HCT116 (cell line): ENCODE data around the gene PRCC. TPM values are rescaled to one million over a fixed set of nuclear protein-coding genes. Genes with fewer than 3 reads are reported as not detected.

Experiments
- ATAC-seq: fragments of 200-7000 bp; cut with Tn5 transposase; 2 replicates; pipeline ENCODE4 v1.9.1; 2020; ENCODE audit warnings: mild to moderate bottlenecking, moderate library complexity
- BruUV-seq: library from RNA; stranded (reverse); fragments of 400-500 nt; replicated peaks from 2 replicates; lab custom pipeline; 2021; lab: Mats Ljungman, UMichigan
- CTCF ChIA-PET: fragments of 300-600 bp; sonication (Branson Sonifier 250); formaldehyde crosslinking; loops from one replicate; lab custom pipeline; 2021; ENCODE audit warnings: antibody characterized with exemption; lab: Charles Lee
- POLR2A ChIA-PET: fragments of 300-600, 350-600 bp; sonication (Branson Sonifier 250); formaldehyde crosslinking; loops from one replicate; lab custom pipeline; 2021; ENCODE audit warnings: antibody characterized with exemption; lab: Charles Lee
- RAD21 ChIA-PET, 2 experiments: fragments of 300-600 bp; sonication (Branson Sonifier 250); formaldehyde crosslinking; loops; one replicate each; lab custom pipeline; 2023; ENCODE audit warnings: low total read pairs in 2 of 2; ENCODE audit not compliant: uncharacterized antibody in 2 of 2, unreplicated experiment in 2 of 2, low non-redundant PET in 1 of 2; lab: Charles Lee
- DNase-seq: peaks from one replicate; pipeline ENCODE4 v3.0.0-alpha.2; 2010; ENCODE audit warnings: low read depth, low spot score
- H2AFZ ChIP-seq: fragments of 200-600 bp; shearing (Covaris generic), sonication (generic); 2 replicates; pipeline ENCODE4 v1.6.1; 2017; ENCODE audit warnings: low read depth, mixed run types, mixed read lengths, antibody characterized with exemption, low read length; ENCODE audit not compliant: poor library complexity, severe bottlenecking
- H3K27ac ChIP-seq: 2 replicates; pipeline ENCODE4 v1.5.1; 2012; ENCODE audit warnings: low read depth, low read length
- H3K27me3 ChIP-seq: fragments of 200-600 bp; sonication (generic); 2 replicates; pipeline ENCODE4 v1.6.1; 2016; ENCODE audit warnings: mixed run types, low read length, mixed read lengths; ENCODE audit not compliant: insufficient read depth
- H3K36me3 ChIP-seq, 2 experiments: fragments of 200-500 bp in 1 of 2; fragments of 200-600 bp in 1 of 2; sonication (Bioruptor generic) in 1 of 2; sonication (generic) in 1 of 2; 2 replicates each; pipeline versions ENCODE4 v1.5.1 to v1.6.1; 2014 to 2016; ENCODE audit warnings: low read length in 2 of 2, inconsistent platforms in 1 of 2, mixed read lengths in 1 of 2, mixed run types in 1 of 2; ENCODE audit not compliant: insufficient read depth in 2 of 2, control insufficient read depth in 1 of 2
- H3K4me1 ChIP-seq, 2 experiments: fragments of 200-600 bp in 1 of 2; sonication (generic) in 1 of 2; 2 replicates each; pipeline versions ENCODE4 v1.5.1 to v1.6.1; 2012 to 2017; ENCODE audit warnings: low read length in 2 of 2, inconsistent platforms in 1 of 2, mild to moderate bottlenecking in 1 of 2, mixed read lengths in 1 of 2, mixed run types in 1 of 2, moderate library complexity in 1 of 2; ENCODE audit not compliant: insufficient read depth in 2 of 2, control insufficient read depth in 1 of 2
- H3K4me2 ChIP-seq: fragments of 200-600 bp; sonication (generic); 2 replicates; pipeline ENCODE4 v1.6.1; 2017; ENCODE audit warnings: mixed run types, low read length, mixed read lengths
- H3K4me3 ChIP-seq, 2 experiments: fragments of 200-600 bp in 1 of 2; sonication (generic) in 1 of 2; replicated peaks in 1 of 2; 2 replicates each; pipeline ENCODE4 v1.5.1; 2011 to 2016; ENCODE audit warnings: low read length in 2 of 2, control low read depth in 1 of 2, low read depth in 1 of 2, mild to moderate bottlenecking in 1 of 2, mixed read lengths in 1 of 2, mixed run types in 1 of 2
- H3K79me2 ChIP-seq: fragments of 200-600 bp; sonication (generic); 2 replicates; pipeline ENCODE4 v1.6.1; 2017; ENCODE audit warnings: mild to moderate bottlenecking, mixed run types, low read length, moderate library complexity, mixed read lengths; ENCODE audit not compliant: insufficient read depth
- H3K9ac ChIP-seq: fragments of 200-600 bp; sonication (generic); 2 replicates; pipeline ENCODE4 v1.6.1; 2016; ENCODE audit warnings: low read length, mixed read lengths
- H3K9me2 ChIP-seq: fragments of 200-600 bp; sonication (generic), shearing (Covaris generic); 2 replicates; pipeline ENCODE4 v1.6.1; 2017; ENCODE audit warnings: mixed run types, mild to moderate bottlenecking, moderate library complexity; ENCODE audit not compliant: insufficient read depth
- H3K9me3 ChIP-seq, 2 experiments: fragments of 200-500 bp in 1 of 2; fragments of 200-600 bp in 1 of 2; sonication (Bioruptor generic) in 1 of 2; sonication (generic) in 1 of 2; 2 replicates each; pipeline ENCODE4 v1.6.1; 2014 to 2017; ENCODE audit warnings: low read length in 2 of 2, mixed read lengths in 2 of 2, inconsistent platforms in 1 of 2, low read depth in 1 of 2, mild to moderate bottlenecking in 1 of 2, mixed run types in 1 of 2, moderate library complexity in 1 of 2; ENCODE audit not compliant: control insufficient read depth in 1 of 2, insufficient read depth in 1 of 2
- H4K20me1 ChIP-seq: fragments of 200-600 bp; sonication (generic), shearing (Covaris generic); 2 replicates; pipeline ENCODE4 v1.6.1; 2017; ENCODE audit warnings: mixed run types, mild to moderate bottlenecking, moderate library complexity; ENCODE audit not compliant: insufficient read depth
- CEBPB ChIP-seq: IDR thresholded peaks from 2 replicates; pipeline ENCODE4 v1.6.1; 2012; ENCODE audit warnings: low read depth
- EZH2phosphoT487 ChIP-seq: fragments of 200-600 bp; IDR thresholded peaks from 2 replicates; pipeline ENCODE4 v1.6.1; 2018; ENCODE audit warnings: antibody characterized with exemption, borderline replicate concordance
- JUND ChIP-seq: IDR thresholded peaks from 2 replicates; pipeline ENCODE4 v1.6.1; 2012
- POLR2A ChIP-seq: IDR thresholded peaks from 2 replicates; pipeline ENCODE4 v1.7.0; 2011; ENCODE audit warnings: borderline replicate concordance; ENCODE audit not compliant: insufficient read depth, insufficient read length; ENCODE audit errors: extremely low read depth
- SIN3A ChIP-seq: IDR thresholded peaks from 2 replicates; pipeline ENCODE4 v1.6.1; 2012; ENCODE audit warnings: low read depth
- SP1 ChIP-seq: IDR thresholded peaks from 2 replicates; pipeline ENCODE4 v1.6.1; 2012; ENCODE audit warnings: low read depth
- TCF7L2 ChIP-seq: IDR thresholded peaks from 2 replicates; pipeline ENCODE4 v1.7.0; 2011; ENCODE audit warnings: borderline replicate concordance, inconsistent platforms; ENCODE audit not compliant: insufficient read depth, insufficient read length; ENCODE audit errors: extremely low read depth
- YY1 ChIP-seq: IDR thresholded peaks from 2 replicates; pipeline ENCODE4 v1.6.1; 2011; ENCODE audit warnings: low read length, low read depth, moderate library complexity, mild to moderate bottlenecking; ENCODE audit not compliant: insufficient replicate concordance; ENCODE audit errors: extremely low read depth
- intact Hi-C: fragments of 100-400 bp; cut with micrococcal nuclease; formaldehyde crosslinking; loops from 2 replicates; pipeline ENCODE4 v1.10.0; 2022
- total RNA-seq: library from RNA; stranded (reverse); gene quantifications from one replicate; pipeline ENCODE4 v1.2.1, GENCODE V29; 2021; ENCODE audit not compliant: unreplicated experiment
- TF ChIP-seq, protein P1 (sequence below), 3 experiments: fragments of 200-600 bp in 1 of 3; sonication (generic) in 1 of 3; IDR thresholded peaks in 2 of 3; conservative IDR thresholded peaks in 1 of 3; 2 replicates each; pipeline ENCODE4 v1.5.1; 2012 to 2017; ENCODE audit warnings: low read depth in 2 of 3, low read length in 2 of 3, antibody characterized with exemption in 1 of 3, borderline replicate concordance in 1 of 3, control low read depth in 1 of 3, mild to moderate bottlenecking in 1 of 3, mixed read lengths in 1 of 3, mixed run types in 1 of 3, moderate library complexity in 1 of 3; ENCODE audit not compliant: insufficient read depth in 1 of 3

Gene PRCC
- total RNA-seq, 1 experiment from 2014 or later, result 78.1 TPM

DNA sequence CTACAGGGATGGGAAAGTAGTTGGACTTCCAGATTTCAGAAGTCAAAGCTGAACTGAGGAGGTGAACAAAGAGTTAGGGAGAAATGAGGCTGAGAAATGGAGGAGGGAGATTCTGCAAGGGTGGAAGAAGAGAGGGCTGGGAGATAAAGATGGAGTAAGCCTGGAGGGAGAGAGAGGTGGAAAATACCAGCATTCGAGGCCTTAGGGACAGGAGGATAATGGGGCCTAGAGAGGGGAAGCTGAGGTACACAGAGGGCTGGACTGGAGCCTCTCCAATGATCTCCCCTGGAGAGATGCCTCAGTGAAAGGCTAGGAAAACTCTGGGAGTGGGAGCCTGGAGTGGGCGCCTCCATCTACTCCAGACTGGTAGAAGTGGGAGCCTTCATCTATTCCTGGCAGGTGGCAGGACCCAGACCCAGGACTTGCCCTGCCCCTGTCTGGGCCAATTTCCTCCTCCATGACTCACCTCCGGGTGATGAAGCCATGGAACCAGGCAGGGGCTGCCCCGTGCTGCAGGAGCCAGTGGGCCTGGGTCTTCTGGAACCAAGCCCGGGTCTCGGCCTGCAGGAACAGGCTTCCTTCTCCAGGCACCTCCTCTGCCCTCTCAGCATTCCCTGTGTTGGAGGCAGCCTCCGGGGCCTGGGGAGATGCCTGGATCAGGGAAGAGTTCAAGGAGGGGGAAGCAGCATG, 47.4 kb downstream of the PRCC start:
- no peak for TF ChIP-seq SP1
- no peak for TF ChIP-seq SIN3A
- TF ChIP-seq JUND, result no peak
- TF ChIP-seq CEBPB, result no peak
- no peak for TF ChIP-seq YY1
- no peaks in the 10 kb centered on the region for H4K20me1 ChIP-seq
- intact Hi-C loops, result no loop called here
- DNase-seq (no peak), ATAC-seq (no peak)
- CTCF ChIA-PET, result interaction anchor here (0.9 to 2.0 kb wide), 5 partner anchors 7 to 45 kb away, joined by 4 to 9 read pairs (median 5); partner anchors contain the start of gene INSRR
- peaks cover 15 to 40% of the 10 kb centered on the region in 2 experiments; a peak in 3 of 4 replicates for H3K4me1 ChIP-seq
- peak overlapping the region in 1 of 2 experiments; percentile 66; a peak in 2 of 4 replicates for H3K4me3 ChIP-seq
- H3K9ac ChIP-seq, result peak overlapping the region; percentile 73
- no peak overlapping the region for H2AFZ ChIP-seq
- H3K79me2 ChIP-seq, result no peaks in the 10 kb centered on the region
- H3K9me2 ChIP-seq, result no peaks in the 10 kb centered on the region
- no peak overlapping the region; the same call in 1 of the 2 replicates for H3K27ac ChIP-seq
- H3K9me3 ChIP-seq, result no peaks in the 10 kb centered on the region
- H3K4me2 ChIP-seq, result peak overlapping the region; percentile 99
- POLR2A ChIA-PET, result interaction anchor here (1.1 kb wide), 1 partner anchor 10 kb away, joined by 3 read pairs; no protein-coding TSS in a partner anchor
- H3K27me3 ChIP-seq, result no peaks in the 10 kb centered on the region
- RAD21 ChIA-PET, result interaction anchor here in 1 of 2 experiments (0.7 kb wide), 1 partner anchor 44 kb away, joined by 3 read pairs; the partner anchor contains the start of gene INSRR
- no TSS peak for BruUV-seq
- no peaks in the 10 kb centered on the region for H3K36me3 ChIP-seq

DNA sequence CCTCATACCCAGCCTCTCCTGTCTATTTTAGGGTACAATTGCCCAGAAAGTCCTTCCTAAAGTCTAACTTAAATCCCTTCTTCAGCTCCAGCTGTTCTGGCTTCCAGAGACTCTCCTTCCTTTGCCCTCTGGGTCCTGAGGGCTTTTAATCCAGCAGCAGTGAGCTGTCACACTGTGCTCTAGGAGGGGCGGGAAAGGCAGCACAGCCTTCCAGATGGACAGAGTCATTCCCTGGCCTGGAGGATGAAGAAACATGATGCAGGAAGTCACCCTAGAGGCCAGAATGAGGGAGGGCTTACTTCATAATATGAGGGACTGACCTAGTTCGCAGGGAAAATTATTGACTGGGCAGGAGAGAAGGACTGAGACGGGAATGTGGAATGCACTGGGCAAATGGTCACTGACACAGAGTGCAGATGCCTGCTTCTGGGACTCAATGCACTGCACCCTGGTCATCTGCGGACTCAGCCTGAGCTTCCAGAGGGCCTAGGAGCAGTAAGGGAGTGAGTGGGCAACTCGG, 48.0 kb downstream of the PRCC start:
- Histone ChIP-seq H3K9me2 (no peaks in the 10 kb centered on the region), H3K27ac (no peak overlapping the region), H4K20me1 (no peaks in the 10 kb centered on the region), H3K9me3 (no peaks in the 10 kb centered on the region), H3K27me3 (no peaks in the 10 kb centered on the region), H3K9ac (0 out of 2 replicates have a peak overlapping the region, but pooled peaks have one; percentile 73), H3K4me3 (no peak overlapping the region), H3K79me2 (no peaks in the 10 kb centered on the region), H3K4me1 (peaks cover 15 to 40% of the 10 kb centered on the region in 2 experiments; a peak in 3 of 4 replicates), H2AFZ (no peak overlapping the region), H3K4me2 (peak overlapping the region; percentile 99), H3K36me3 (no peaks in the 10 kb centered on the region)
- RAD21 ChIA-PET, result no interaction called here
- POLR2A ChIA-PET, result no interaction called here
- no peak for TF ChIP-seq POLR2A
- TF ChIP-seq TCF7L2, result no peak
- TF ChIP-seq EZH2phosphoT487, result no peak
- TF ChIP-seq, protein P1, sequence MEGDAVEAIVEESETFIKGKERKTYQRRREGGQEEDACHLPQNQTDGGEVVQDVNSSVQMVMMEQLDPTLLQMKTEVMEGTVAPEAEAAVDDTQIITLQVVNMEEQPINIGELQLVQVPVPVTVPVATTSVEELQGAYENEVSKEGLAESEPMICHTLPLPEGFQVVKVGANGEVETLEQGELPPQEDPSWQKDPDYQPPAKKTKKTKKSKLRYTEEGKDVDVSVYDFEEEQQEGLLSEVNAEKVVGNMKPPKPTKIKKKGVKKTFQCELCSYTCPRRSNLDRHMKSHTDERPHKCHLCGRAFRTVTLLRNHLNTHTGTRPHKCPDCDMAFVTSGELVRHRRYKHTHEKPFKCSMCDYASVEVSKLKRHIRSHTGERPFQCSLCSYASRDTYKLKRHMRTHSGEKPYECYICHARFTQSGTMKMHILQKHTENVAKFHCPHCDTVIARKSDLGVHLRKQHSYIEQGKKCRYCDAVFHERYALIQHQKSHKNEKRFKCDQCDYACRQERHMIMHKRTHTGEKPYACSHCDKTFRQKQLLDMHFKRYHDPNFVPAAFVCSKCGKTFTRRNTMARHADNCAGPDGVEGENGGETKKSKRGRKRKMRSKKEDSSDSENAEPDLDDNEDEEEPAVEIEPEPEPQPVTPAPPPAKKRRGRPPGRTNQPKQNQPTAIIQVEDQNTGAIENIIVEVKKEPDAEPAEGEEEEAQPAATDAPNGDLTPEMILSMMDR (IDR thresholded peaks at IDR 0.05 in 2 of 3, conservative IDR thresholded peaks at IDR 0.05 in 1 of 3; ENCODE audit: borderline replicate concordance in 1 of 3, insufficient read depth in 1 of 3, low read depth in 2 of 3, low read length in 2 of 3), result 0 out of 6 replicates have a peak, but pooled peaks of 1 of the 3 experiments have one; percentile 7
- CTCF ChIA-PET, result no interaction called here
- DNase-seq, result no peak
- ATAC-seq, result no peak
- BruUV-seq, result no TSS peak
- intact Hi-C loops, result no loop called here
